CD4-positive, CD25-positive, alpha-beta regulatory T cell (primary cell): ENCODE measurements around the gene MAP2. TPM values are rescaled to one million over a fixed set of nuclear protein-coding genes. Genes with fewer than 3 reads are reported as not detected.

Experiments used
- ATAC-seq, 2 donors: fragments of 150-1000 bp; cut with Tn5 transposase; one replicate each; pipeline ENCODE4 v1.10.0; 2021; ENCODE audit warnings: low read depth in 2 of 2, moderate number of reproducible peaks in 2 of 2, moderate library complexity in 1 of 2
- DNase-seq, 3 donors: peaks; one replicate each; pipeline versions ENCODE4 v3.0.0 to v3.0.0-alpha.2; 2012 to 2022; ENCODE audit warnings: mixed read lengths in 1 of 3
- H3K27ac ChIP-seq: one replicate; pipeline ENCODE4 v1.7.0; 2013; ENCODE audit warnings: mild to moderate bottlenecking, low read length; ENCODE audit not compliant: insufficient read depth, poor library complexity, severe bottlenecking
- H3K27me3 ChIP-seq: one replicate; pipeline ENCODE4 v1.7.0; 2013; ENCODE audit warnings: low read length; ENCODE audit not compliant: control insufficient read depth, insufficient read depth
- H3K36me3 ChIP-seq: one replicate; pipeline ENCODE4 v1.7.0; 2013; ENCODE audit warnings: mild to moderate bottlenecking, low read length, moderate library complexity; ENCODE audit not compliant: control insufficient read depth, insufficient read depth
- H3K4me1 ChIP-seq: 2 replicates; pipeline ENCODE4 v1.7.0; 2013; ENCODE audit warnings: mild to moderate bottlenecking, low read length; ENCODE audit not compliant: insufficient read depth, control insufficient read depth, poor library complexity, severe bottlenecking
- H3K4me3 ChIP-seq: one replicate; pipeline ENCODE4 v1.7.0; 2013; ENCODE audit warnings: low read depth, mild to moderate bottlenecking, low read length, moderate library complexity
- H3K9me3 ChIP-seq, 2 experiments: 1 replicate in 1 of 2; 2 replicates in 1 of 2; pipeline ENCODE4 v1.7.0; 2013; ENCODE audit warnings: low read length in 2 of 2, mild to moderate bottlenecking in 1 of 2, moderate library complexity in 1 of 2; ENCODE audit not compliant: control insufficient read depth in 2 of 2
- H3K27ac Mint-ChIP-seq, 3 donors: one replicate each; pipeline ENCODE4 v1.8.0; 2020 to 2022; ENCODE audit warnings: mild to moderate bottlenecking in 3 of 3, mixed read lengths in 3 of 3, moderate library complexity in 2 of 3
- H3K27me3 Mint-ChIP-seq: one replicate; pipeline ENCODE4 v1.8.0; 2022; ENCODE audit warnings: mild to moderate bottlenecking, mixed read lengths
- H3K36me3 Mint-ChIP-seq: one replicate; pipeline ENCODE4 v1.8.0; 2020; ENCODE audit warnings: mixed read lengths
- H3K4me1 Mint-ChIP-seq, 4 donors: one replicate each; pipeline ENCODE4 v1.8.0; 2020 to 2022; ENCODE audit warnings: mixed read lengths in 4 of 4, mild to moderate bottlenecking in 1 of 4
- H3K4me3 Mint-ChIP-seq, 4 donors: one replicate each; pipeline ENCODE4 v1.8.0; 2020 to 2022; ENCODE audit warnings: mild to moderate bottlenecking in 4 of 4, mixed read lengths in 4 of 4, moderate library complexity in 3 of 4
- H3K9me3 Mint-ChIP-seq, 7 donors: one replicate each; pipeline ENCODE4 v1.8.0; 2020 to 2022; ENCODE audit warnings: mixed read lengths in 7 of 7, mild to moderate bottlenecking in 3 of 7, moderate library complexity in 2 of 7
- polyA plus RNA-seq, 4 donors: library from polyadenylated mRNA; unstranded; fragments of 300-500 nt; fragmentation: Illumina TruSeq; gene quantifications; one replicate each; pipeline ENCODE4 v1.2.3, GENCODE V29; 2021
- total RNA-seq: library from RNA; stranded (reverse); gene quantifications from one replicate; pipeline ENCODE4 v1.2.3, GENCODE V29; 2022

Gene MAP2
- total and polyA plus RNA-seq, 5 donors from 2014 or later = 0.16 to 1.1 TPM; not detected in 3

DNA sequence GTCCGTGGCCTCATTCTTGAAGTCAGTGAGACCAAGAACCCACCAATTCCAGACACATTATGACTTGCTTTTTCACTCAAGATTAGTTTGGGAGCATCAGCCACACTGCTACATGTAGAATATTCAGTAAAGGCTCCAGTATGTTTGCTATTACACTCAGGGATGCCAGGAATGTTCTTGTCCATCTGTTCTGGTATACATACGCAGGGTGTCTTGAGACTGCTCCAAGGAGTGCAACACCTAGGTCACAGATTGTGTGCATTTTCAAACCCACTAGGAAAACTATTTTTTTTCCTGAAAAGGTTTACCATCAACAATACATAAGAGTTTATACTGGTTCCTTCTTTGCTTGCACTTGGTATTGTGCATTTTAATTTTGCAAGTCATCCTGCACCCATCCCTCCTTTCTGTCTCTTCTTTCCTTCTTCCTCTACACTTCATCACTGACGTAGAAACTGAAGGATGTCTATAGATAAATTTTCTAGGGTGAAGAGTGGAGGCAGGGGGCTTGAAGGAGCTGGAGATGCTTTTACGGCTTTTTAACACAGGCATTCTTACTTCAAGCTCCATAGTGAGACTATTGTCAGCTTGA, 35.3 kb upstream of the MAP2 start:
- Histone ChIP-seq H3K9me3 (no peaks in the 10 kb centered on the region), H3K27me3 (no peaks in the 10 kb centered on the region), H3K27ac (no peak overlapping the region), H3K4me1 (no peaks in the 10 kb centered on the region), H3K4me3 (no peak overlapping the region), H3K36me3 (no peaks in the 10 kb centered on the region)
- no peak for ATAC-seq
- Mint-ChIP-seq H3K36me3 (no peaks in the 10 kb centered on the region), H3K27me3 (no peaks in the 10 kb centered on the region), H3K9me3 (peaks cover 0 to 5% (median 0%) of the 10 kb centered on the region in 7 donors), H3K4me1 (no peaks in the 10 kb centered on the region), H3K4me3 (no peak overlapping the region), H3K27ac (no peak overlapping the region)
- DNase-seq = no peak

GRCh38 chr2:209389171-209389618, 34.7 kb upstream of the MAP2 start:
- Mint-ChIP-seq H3K27ac (no peak overlapping the region), H3K4me3 (no peak overlapping the region), H3K9me3 (peaks cover 0 to 5% (median 0%) of the 10 kb centered on the region in 7 donors), H3K27me3 (no peaks in the 10 kb centered on the region), H3K4me1 (no peaks in the 10 kb centered on the region), H3K36me3 (no peaks in the 10 kb centered on the region)
- no peaks in the 10 kb centered on the region for H3K36me3 ChIP-seq
- no peaks in the 10 kb centered on the region for H3K27me3 ChIP-seq
- no peak overlapping the region for H3K27ac ChIP-seq
- no peaks in the 10 kb centered on the region for H3K4me1 ChIP-seq
- no peaks in the 10 kb centered on the region for H3K9me3 ChIP-seq
- no peak for ATAC-seq
- DNase-seq = no peak
- no peak overlapping the region for H3K4me3 ChIP-seq

DNA sequence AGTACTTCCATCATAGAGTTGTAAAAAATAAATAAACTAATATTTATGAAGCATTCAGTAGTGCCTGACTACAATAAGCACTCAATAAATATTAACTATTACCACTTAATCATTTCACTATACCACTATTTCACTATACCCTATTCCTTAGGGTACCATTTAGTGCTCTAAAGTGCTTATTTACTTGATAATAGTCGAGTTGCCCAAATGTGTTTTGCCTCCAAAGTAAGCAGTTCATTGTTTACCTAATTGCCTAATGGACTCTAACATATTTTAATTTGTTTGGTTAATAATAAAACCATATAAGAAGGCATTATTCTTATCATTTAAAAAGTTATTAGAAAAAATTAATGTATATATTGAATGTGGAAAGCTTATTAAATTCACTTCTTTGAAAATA, 33.0 kb upstream of the MAP2 start:
- Histone ChIP-seq H3K36me3 (no peaks in the 10 kb centered on the region), H3K9me3 (no peaks in the 10 kb centered on the region), H3K27me3 (no peaks in the 10 kb centered on the region), H3K4me1 (no peaks in the 10 kb centered on the region), H3K27ac (no peak overlapping the region), H3K4me3 (no peak overlapping the region)
- peaks cover 0 to 4% (median 0%) of the 10 kb centered on the region in 7 donors for H3K9me3 Mint-ChIP-seq
- DNase-seq (no peak), ATAC-seq (no peak)
- no peak overlapping the region for H3K4me3 Mint-ChIP-seq
- no peaks in the 10 kb centered on the region for H3K27me3 Mint-ChIP-seq
- H3K36me3 Mint-ChIP-seq = no peaks in the 10 kb centered on the region
- no peak overlapping the region for H3K27ac Mint-ChIP-seq
- H3K4me1 Mint-ChIP-seq = no peaks in the 10 kb centered on the region

- Histone ChIP-seq H3K27me3 (no peaks in the 10 kb centered on the region), H3K4me1 (no peaks in the 10 kb centered on the region), H3K9me3 (no peaks in the 10 kb centered on the region), H3K4me3 (no peak overlapping the region), H3K36me3 (no peaks in the 10 kb centered on the region), H3K27ac (no peak overlapping the region)
- H3K4me3 Mint-ChIP-seq = no peak overlapping the region
- peaks cover 0 to 3% (median 0%) of the 10 kb centered on the region in 7 donors for H3K9me3 Mint-ChIP-seq
- DNase-seq (no peak), ATAC-seq (no peak)
- H3K27me3 Mint-ChIP-seq = no peaks in the 10 kb centered on the region
- no peaks in the 10 kb centered on the region for H3K36me3 Mint-ChIP-seq
- no peak overlapping the region for H3K27ac Mint-ChIP-seq
- H3K4me1 Mint-ChIP-seq = no peaks in the 10 kb centered on the region
Measured at GRCh38 chr2:209391776-209392401, 32.0 kb upstream of the MAP2 start.

- Mint-ChIP-seq H3K9me3 (peaks cover 0 to 3% (median 1%) of the 10 kb centered on the region in 7 donors), H3K4me3 (no peak overlapping the region), H3K4me1 (no peaks in the 10 kb centered on the region), H3K27ac (no peak overlapping the region), H3K27me3 (no peaks in the 10 kb centered on the region), H3K36me3 (no peaks in the 10 kb centered on the region)
- no peak for DNase-seq
- Histone ChIP-seq H3K4me3 (no peak overlapping the region), H3K9me3 (no peaks in the 10 kb centered on the region), H3K27me3 (no peaks in the 10 kb centered on the region), H3K4me1 (no peaks in the 10 kb centered on the region), H3K27ac (no peak overlapping the region), H3K36me3 (no peaks in the 10 kb centered on the region)
- no peak for ATAC-seq
Measured at GRCh38 chr2:209395229-209395628, 28.6 kb upstream of the MAP2 start.

DNA sequence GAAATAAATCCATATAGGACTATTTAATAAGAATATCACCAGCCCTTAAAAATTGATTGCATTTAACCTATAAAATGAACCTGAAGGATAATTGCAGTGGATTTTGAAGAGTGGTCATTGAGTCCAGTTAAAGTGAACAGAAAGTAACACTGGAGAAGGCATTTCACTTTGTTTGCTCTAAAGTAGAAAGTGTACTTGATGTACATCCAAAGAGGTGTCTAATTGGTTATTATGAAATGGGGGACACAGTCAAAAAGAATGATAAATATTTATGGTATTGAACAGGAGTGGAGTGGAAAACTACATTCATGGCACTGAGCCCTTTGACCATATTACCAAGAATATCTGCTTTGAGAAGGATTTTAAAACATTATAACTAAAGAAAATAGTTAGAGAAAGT, 28.2 kb upstream of the MAP2 start:
- no peak overlapping the region for H3K4me3 ChIP-seq
- no peak overlapping the region for H3K27ac ChIP-seq
- H3K27me3 ChIP-seq = no peaks in the 10 kb centered on the region
- Mint-ChIP-seq H3K4me1 (no peaks in the 10 kb centered on the region), H3K9me3 (peaks cover 0 to 3% (median 0%) of the 10 kb centered on the region in 7 donors), H3K4me3 (no peak overlapping the region), H3K27ac (no peak overlapping the region), H3K36me3 (no peaks in the 10 kb centered on the region), H3K27me3 (no peaks in the 10 kb centered on the region)
- H3K9me3 ChIP-seq = no peaks in the 10 kb centered on the region
- ATAC-seq (no peak), DNase-seq (no peak)
- no peaks in the 10 kb centered on the region for H3K4me1 ChIP-seq
- H3K36me3 ChIP-seq = no peaks in the 10 kb centered on the region

- H3K9me3 ChIP-seq = no peaks in the 10 kb centered on the region
- Mint-ChIP-seq H3K27ac (no peak overlapping the region), H3K36me3 (no peaks in the 10 kb centered on the region), H3K9me3 (peaks cover 0 to 3% (median 1%) of the 10 kb centered on the region in 7 donors), H3K4me1 (no peaks in the 10 kb centered on the region), H3K27me3 (no peaks in the 10 kb centered on the region), H3K4me3 (no peak overlapping the region)
- DNase-seq (no peak), ATAC-seq (no peak)
- no peak overlapping the region for H3K4me3 ChIP-seq
- H3K4me1 ChIP-seq = no peaks in the 10 kb centered on the region
- H3K36me3 ChIP-seq = no peaks in the 10 kb centered on the region
- no peak overlapping the region for H3K27ac ChIP-seq
- no peaks in the 10 kb centered on the region for H3K27me3 ChIP-seq
Measured at GRCh38 chr2:209398463-209398862, 25.4 kb upstream of the MAP2 start.

DNA sequence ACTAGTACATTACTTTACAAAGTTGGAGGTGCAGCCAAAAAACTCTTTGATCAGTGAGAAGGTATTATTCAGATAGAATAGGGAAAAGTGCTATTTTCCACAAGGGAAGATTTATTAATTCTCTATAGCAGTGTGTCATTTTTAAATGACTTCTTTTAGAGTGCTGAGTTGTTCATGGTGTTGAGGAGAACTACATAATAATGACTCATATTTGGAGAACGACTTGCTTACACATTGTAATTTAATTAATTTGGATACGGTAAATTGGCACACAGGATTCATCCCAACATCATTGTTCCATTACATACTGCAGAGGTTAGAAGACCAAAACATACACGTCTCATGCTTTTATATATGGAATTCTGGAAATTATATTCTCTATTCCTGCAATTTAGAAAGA, 22.1 kb upstream of the MAP2 start:
- ATAC-seq (no peak), DNase-seq (no peak)
- peaks cover 0 to 3% (median 0%) of the 10 kb centered on the region in 7 donors for H3K9me3 Mint-ChIP-seq
- H3K36me3 Mint-ChIP-seq = no peaks in the 10 kb centered on the region
- no peaks in the 10 kb centered on the region for H3K9me3 ChIP-seq
- no peak overlapping the region for H3K27ac ChIP-seq
- H3K4me1 Mint-ChIP-seq = no peaks in the 10 kb centered on the region
- H3K4me1 ChIP-seq = no peaks in the 10 kb centered on the region
- no peak overlapping the region for H3K4me3 Mint-ChIP-seq
- H3K27ac Mint-ChIP-seq = no peak overlapping the region
- no peaks in the 10 kb centered on the region for H3K27me3 ChIP-seq
- H3K36me3 ChIP-seq = no peaks in the 10 kb centered on the region
- no peak overlapping the region for H3K4me3 ChIP-seq
- H3K27me3 Mint-ChIP-seq = no peaks in the 10 kb centered on the region
